ENCODE results near the gene EGLN1.

Gene EGLN1

GRCh38 chr1:231395998-231396390, 26.1 kb downstream of the EGLN1 start:
- DNase-seq, result no peak

GRCh38 chr1:231395076-231395997, 26.8 kb downstream of the EGLN1 start:
- no peak for DNase-seq

GRCh38 chr1:231393668-231394067, 28.4 kb downstream of the EGLN1 start:
- no peak for DNase-seq

GRCh38 chr1:231392389-231393131, 29.5 kb downstream of the EGLN1 start:
- no peak for DNase-seq

GRCh38 chr1:231390071-231390470, 32.0 kb downstream of the EGLN1 start:
- no peak for DNase-seq

- DNase-seq, result no peak
Measured at GRCh38 chr1:231387770-231388669, 34.1 kb downstream of the EGLN1 start.

GRCh38 chr1:231386466-231386865, 35.6 kb downstream of the EGLN1 start:
- no peak for DNase-seq

GRCh38 chr1:231385416-231385748, 36.7 kb downstream of the EGLN1 start:
- no peak for DNase-seq

GRCh38 chr1:231384696-231385415, 37.2 kb downstream of the EGLN1 start:
- no peak for DNase-seq

GRCh38 chr1:231383159-231383860, 38.8 kb downstream of the EGLN1 start:
- DNase-seq, result no peak

- DNase-seq, result no peak
Measured at GRCh38 chr1:231382426-231382825, 39.7 kb downstream of the EGLN1 start.

- no peak for DNase-seq
Measured at GRCh38 chr1:231381729-231382128, 40.4 kb downstream of the EGLN1 start.

- DNase-seq, result no peak
Measured at GRCh38 chr1:231376875-231377549, 45.1 kb downstream of the EGLN1 start.

- no peak for DNase-seq
Measured at GRCh38 chr1:231376101-231376500, 46.0 kb downstream of the EGLN1 start.

GRCh38 chr1:231374394-231374793, 47.7 kb downstream of the EGLN1 start:
- no peak for DNase-seq

- DNase-seq, result no peak
Measured at GRCh38 chr1:231372501-231372900, 49.6 kb downstream of the EGLN1 start.

GRCh38 chr1:231369282-231369681, 52.8 kb downstream of the EGLN1 start:
- DNase-seq, result no peak

GRCh38 chr1:231364192-231364591, 57.9 kb downstream of the EGLN1 start:
- DNase-seq, result no peak

GRCh38 chr1:231363624-231364023, 58.5 kb downstream of the EGLN1 start:
- no peak for DNase-seq

GRCh38 chr1:231362325-231362724, 59.8 kb downstream of the EGLN1 start:
- no peak for DNase-seq

- no peak for DNase-seq
Measured at GRCh38 chr1:231359113-231359512, 63.0 kb downstream of the EGLN1 start.
